ENCODE data around the gene IPMK.

Gene IPMK

DNA sequence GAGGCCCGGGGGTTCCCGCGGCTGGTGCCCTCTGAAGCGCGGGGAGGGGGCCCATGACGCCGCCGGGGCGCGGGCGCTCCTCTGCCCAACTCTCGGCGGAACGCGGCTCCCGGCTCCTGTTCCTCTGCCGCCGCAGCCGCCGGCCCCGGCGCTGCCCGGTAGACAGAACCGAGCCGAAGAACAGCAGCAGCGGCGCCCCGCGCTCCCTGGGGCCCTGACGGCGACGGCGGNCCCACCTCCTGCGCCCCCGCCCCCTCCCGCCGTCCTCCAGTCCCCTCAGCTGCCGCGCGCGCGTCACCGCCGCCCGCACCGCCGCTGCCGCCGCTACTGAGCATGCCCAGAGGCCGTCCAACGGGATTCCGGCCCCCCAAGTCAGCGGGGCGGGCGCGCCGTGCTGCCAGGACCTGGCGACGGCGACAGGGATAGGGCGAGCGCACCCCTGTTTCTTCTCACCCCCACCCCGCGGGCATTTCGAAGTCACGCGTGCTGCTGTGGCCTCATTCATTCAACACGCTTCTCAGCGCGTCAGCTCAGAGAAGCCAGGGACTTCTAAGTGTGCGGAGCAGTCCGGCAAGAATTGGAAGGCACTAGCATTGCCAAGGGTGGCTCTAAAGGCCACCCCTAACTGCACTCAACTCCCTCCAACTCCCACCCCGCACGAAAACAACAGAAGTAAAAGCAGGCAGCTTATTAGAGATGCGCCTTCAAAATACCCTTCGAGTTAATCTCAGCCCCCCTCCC is at the start of gene IPMK:
IPMK (minus strand) TSS at position 182 of the 741 bp plus-strand sequence. CDS start 283 bp downstream, outside the sequence.
- DNase-seq: peak; percentile 61

DNA sequence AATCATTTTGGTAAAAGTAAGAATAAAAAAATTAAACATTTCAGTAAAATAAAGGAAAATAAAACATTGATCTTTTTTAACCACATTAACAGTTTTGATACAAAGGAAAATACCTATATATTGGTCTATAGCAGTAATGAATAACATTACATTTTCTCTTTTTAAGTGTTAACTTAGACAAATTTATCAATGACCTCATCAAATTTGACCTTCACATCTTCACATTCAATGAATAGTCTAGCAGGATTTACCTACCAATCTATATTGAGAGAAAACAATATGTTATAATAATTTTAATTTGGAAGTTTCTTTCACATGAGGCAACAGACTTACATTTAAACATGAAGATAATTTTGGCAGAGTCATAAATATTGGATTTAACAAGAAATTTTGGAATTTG is 49.2 kb upstream of the IPMK start:
- DNase-seq: no peak

DNA sequence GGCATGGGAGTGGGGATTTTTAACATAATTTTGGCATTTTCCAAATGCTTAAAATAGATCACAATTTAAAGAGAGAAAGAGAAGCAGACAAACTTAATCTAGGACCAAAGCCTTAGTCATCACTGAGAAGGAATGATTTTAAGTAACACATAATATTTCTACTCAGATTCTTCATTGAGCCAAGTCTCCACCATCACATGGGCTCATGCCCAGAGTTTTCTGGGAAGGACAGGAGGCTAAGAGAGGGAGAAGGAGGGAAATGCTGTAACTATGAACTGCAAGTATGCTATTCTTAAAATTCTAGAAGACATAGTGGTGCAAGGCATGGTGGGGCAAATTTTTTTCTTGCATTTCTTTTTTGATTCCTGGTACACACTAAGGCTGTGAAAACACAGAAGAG is 43.3 kb upstream of the IPMK start:
- no peak for DNase-seq

DNA sequence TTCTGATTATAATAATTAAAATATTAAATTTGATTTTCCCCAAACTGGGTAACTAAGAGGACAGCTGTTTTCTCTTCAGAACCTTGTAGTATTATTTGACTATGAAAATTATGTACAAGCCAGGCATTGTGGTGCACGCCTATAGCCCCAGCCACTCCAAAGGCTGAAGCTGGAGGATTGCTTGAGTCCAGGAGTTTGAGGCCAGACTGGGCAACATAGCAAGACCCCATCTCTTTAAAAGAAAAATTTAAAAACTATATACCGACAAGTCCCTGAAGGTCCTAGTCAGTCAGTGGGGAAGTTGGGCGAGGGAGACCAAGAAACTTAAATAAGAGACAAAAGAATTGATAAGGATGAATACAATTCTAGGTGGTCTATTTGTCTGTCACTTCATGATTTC is 40.0 kb upstream of the IPMK start:
- no peak for DNase-seq

DNA sequence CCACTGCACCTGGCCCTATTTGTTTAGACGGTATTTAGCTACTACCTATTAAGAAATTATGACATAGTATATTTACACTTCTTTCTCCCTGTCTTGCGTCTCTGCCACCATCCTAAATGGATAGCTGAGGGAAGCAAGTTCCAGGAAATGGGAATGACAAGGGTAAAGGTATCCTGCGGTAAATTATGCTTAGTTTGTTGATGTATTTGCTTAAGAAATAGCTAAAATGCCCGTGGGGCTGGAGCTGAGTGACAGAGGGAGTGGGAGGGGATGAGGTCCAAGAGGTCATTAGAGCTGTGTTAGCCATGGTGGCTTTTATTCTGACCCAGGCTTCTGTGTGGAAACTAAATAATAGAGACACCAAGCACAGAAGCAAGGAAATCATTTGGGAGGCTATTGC is 38.1 kb upstream of the IPMK start:
- no peak for DNase-seq

DNA sequence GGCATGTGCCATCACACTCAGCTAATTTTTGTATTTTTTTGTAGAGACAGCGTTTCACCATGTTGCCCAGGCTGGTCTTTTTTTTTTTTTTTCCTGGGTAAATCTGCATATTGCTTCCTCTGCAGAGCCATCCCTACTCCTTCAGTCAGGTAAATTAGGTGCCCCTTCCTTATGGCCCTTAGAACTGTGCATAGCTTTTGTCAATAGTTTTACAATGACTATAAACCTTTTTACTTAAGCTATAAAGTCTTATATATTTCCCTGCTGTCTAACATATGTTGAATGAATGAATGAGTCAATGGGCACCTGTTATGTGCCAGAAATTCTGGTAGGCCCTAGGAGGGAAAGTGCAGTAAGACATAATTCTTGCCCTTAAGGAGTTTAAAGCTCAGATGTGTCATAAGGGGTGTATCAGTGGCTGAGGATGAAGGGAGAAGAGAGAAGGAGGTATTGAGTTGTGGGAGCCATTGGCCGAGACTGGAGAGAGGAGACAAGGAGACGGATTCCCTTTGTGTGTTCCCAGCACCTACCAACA is 36.5 kb upstream of the IPMK start:
- no peak for DNase-seq

DNA sequence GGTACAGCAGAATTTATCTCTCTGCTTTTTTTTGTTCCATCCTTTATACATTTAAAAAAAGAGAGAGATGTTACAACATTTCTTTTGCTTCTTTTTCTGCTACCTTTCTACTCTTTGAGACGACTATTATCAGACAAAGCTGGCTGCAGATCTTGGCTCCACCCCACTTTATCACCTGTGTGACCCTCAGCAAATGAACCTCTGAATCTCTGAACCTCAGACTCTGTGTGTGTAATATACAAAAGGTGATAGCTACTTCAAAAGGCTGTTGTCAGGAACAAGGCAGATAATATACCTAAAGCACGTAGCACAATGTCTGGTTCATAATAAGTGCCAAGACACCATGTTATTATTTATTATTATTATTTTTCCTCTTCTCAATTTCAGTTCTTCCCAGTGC is 34.6 kb upstream of the IPMK start:
- DNase-seq: no peak

DNA sequence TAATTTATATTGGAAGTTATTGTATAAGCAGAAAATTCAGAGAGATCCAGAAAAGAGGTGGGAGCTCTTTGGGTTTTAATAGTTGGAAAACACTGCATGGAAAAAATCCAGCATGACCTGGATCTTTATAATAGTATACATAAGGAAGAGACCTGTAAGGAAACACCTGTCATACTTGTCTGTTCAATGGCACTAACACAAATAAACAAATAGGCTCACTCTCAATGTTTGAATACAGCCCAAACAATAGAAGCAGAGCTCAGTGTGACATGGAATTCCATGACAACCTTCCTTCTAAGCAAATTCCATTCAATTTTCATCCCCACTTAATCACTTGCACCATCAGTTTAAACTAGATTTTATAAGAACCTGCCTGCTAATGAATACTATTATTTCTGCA is 33.0 kb upstream of the IPMK start:
- peak; percentile 37 for DNase-seq

DNA sequence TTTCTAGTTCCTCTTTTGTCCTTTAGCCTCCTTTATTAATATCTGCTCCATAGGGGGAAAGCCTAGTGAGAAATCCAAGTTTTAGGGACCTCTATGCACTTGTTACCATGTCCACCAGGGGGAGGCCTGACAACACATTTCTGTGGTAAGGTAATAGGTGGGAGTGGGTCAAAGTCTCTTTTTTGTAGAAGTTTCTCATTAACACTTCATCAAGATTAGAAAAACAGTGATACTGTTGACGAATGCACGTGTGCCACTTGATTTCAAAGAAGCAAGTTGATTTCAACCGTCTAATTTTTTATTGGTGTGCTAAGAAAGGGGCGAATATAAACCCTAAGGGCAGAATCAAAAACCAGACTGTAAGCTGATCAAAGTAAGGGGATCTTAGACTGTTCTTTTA is 31.9 kb upstream of the IPMK start:
- DNase-seq: peak; percentile 28

DNA sequence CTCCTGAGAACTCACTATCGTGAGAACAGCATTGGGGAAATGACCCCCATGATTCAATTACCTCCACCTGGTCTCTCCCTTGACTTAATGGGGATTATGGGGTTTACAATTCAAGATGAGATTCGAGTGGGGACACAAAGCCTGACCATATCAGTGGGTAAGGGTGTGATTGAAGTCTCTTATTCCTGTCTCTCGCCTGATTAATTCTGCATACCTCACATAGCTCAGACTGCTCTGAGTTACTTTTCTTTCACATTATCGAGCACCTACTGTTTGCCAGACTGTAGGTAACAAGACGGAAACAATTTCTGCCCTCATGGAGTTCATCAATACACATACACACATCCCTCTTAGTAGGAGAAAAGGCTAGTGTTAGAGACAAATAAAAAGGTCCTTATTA is 26.3 kb upstream of the IPMK start:
- no peak for DNase-seq

DNA sequence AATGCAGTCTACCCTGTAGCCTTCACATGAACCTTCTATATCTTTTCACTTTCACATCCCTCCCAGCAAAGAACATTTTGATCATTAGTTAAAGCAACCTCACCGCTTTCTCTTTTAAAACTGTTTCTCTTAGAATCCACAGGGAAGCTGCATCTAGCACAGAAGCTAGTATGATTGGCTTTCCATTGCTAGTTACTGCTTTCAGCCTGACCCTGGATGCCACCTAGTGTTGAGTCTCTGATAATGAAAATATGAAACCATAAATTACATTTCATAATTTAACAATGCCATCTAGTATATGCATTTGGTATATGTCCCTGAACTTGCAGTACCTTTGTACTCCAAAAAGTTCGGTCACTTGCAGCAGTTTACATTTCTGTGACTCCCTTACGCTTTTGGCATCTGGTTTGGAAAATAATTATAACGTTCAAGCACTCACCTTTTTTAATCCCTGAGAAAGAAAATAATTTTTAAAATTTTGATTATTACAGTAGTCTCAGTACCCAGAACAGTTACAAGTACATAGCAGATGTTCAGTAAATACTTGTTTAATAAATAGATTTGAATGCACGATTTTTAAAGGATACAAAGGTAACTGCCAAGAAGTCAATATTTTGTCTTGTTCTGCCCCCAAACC is 24.0 kb upstream of the IPMK start:
- no peak for DNase-seq

DNA sequence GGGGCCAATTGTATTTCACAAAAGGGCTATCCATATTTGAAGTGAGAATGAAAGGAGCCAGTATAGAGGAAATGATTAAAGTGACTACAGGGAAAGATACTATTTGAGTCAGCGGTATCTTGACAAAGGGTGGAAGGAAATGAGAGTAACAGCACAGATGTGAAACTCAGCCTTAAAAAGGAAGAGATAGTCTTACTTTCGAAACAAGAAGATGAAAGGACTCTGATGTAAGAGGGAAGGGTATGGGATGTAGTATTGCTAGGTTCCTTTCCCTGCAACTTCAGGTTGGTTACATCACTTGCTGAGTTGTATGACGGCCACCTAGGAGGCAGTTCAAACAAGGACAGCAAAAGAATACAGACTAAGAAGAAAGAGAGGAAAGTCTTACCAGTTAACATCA is 14.9 kb upstream of the IPMK start:
- DNase-seq: no peak

DNA sequence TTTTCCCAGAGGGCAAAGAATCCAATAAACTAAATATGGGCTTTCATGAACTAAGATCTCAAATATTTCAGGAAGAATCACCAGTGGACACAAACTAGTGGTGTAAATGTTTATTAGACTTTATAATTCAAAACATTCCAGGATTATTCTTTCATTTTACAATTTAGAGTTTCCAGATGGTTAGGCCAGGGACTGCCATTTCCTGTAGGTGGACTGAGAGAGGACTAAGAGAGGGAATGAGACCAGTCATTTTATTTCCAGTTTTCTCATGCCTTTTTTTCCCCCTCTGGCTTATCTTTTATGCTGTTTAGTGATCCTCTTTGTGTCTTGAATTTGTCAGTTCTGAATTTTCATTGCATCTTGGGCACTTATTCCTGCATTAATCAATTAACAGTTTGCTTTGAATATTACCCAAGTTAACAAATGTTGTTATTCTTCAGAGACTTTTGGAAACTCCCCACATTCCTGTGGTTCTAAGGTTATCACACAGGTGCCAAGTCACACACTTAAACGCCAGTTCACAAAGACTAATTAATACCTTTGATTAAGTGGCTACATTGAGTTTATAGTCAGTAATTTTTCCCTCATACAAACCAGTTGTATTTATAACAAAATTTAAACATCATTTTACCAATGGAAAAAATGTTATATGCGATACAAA is 13.5 kb upstream of the IPMK start:
- DNase-seq: no peak

DNA sequence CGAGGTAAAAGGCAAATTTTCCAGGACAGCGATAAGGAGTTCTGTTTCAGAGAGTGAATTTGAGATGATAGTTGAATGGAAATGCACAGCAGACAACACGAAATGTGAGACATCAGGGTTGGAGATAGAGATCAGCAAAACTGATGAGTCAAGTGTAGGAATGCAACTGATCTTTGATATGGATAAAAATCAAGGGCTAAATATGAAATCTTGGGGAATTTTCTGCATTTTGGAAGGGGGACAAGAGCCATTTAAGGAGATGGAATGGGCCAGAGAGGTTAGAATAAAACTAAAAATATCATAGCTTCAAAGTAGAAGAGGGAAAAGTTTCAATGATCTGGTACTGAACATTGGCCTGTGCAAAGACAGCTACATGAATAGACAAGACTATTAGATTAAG is 12.8 kb upstream of the IPMK start:
- DNase-seq: no peak

DNA sequence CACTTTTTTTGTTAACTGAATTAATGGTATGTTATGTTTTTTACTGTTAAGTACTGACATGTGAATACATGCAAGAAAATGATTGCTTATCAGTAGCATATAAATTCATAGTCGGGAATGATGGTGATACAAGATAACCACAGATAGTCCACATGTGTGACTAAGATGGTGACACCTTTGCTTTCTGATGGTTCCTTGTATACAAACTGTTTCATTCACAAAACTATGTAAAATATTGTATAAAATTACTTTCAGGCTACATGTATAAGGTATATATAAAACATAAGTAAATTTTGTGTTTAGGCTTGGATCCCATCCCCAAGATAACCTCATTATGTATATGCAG is 11.2 kb upstream of the IPMK start:
- DNase-seq: no peak

DNA sequence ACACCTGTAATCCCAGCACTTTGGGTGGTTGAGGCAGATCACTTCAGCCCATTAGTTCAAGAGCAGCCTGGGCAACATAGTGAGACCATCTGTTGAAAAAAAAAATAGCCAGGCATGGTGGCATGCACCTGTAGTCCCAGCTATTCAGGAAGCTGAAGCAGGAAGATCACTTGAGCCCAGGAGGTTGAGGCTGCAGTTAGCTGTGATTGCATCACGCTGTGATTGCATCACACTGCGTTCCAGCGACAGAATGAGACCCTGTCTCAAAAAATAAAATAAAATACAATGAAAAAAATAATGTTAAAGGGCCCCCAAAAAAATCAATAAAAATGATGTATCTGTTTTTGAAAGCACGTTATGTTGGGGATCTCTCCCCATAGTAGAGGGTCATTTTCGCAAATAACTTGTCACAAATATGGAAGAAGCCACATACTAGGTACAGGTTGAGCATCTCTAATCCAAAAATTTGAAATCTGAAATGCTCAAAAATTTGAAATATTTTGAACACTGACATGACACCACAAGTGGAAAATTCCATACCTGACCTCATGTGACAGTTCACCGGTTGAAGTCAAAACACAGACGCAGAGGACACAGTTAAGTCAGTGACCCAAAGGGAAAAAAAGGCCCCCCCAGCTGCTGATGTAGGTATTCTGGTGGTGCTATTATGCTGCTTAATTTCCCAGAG is 10.7 kb upstream of the IPMK start:
- no peak for DNase-seq

DNA sequence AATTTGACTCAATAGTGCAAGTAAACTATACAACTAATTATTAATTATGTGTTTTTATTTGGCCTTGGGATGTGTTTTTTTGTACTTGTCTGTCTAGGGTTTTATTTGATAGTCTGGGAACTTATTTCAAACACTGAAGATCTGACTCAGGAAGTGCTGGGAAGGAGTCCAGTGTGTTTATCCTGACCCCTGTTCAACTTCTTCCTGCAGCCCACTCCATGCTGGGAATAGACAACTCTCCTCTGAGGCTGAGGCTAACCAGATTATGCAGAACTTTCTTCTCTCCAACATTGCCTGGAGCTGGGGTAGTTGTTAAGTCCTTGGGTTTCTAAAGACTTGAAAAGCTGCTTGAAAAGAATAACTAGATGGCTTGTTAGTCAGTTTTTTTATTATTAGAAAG is 8.2 kb upstream of the IPMK start:
- DNase-seq: no peak

DNA sequence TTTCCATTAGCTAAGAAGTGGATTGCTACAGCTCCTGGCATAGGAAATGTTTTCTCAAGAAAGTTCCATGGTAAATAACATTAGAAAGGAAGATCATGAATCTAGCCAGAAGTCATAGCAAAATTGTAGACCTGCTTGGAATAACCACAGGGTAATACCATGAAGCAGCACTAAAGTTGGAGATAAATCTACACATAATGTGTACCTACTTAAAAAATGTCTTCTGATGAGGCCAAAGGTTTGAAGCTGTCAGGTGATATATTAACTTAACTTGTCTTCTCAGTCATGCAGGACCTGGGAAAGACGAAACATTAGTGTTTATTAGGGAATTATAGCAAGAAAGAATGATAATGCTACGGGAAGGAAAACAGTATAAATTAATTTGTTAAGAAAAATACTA is 7.6 kb upstream of the IPMK start:
- DNase-seq: no peak

DNA sequence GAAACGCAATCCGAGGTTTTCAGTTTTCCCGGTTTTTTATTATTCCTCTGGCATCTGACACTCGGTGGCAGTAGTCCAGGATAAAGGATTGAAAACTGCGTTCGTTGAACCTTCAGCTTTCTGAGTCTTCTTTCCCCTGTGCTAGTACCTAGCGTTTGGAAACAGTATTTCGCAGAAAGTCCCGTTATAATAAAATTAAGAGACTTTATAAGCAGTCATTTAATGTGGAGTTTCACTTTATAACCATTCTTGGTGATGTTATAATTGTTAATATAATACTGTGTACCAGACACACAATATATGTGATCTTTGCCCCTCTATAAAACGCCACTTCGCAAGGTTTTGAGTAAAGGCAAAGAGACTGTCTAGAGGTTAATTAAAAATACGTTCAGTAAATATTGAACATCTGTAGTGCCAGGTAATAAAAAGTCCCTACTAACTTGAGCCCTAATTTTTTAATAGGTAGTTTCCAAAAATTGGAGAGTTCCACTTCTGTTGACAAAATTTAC is 2.1 kb upstream of the IPMK start:
- no peak for DNase-seq

DNA sequence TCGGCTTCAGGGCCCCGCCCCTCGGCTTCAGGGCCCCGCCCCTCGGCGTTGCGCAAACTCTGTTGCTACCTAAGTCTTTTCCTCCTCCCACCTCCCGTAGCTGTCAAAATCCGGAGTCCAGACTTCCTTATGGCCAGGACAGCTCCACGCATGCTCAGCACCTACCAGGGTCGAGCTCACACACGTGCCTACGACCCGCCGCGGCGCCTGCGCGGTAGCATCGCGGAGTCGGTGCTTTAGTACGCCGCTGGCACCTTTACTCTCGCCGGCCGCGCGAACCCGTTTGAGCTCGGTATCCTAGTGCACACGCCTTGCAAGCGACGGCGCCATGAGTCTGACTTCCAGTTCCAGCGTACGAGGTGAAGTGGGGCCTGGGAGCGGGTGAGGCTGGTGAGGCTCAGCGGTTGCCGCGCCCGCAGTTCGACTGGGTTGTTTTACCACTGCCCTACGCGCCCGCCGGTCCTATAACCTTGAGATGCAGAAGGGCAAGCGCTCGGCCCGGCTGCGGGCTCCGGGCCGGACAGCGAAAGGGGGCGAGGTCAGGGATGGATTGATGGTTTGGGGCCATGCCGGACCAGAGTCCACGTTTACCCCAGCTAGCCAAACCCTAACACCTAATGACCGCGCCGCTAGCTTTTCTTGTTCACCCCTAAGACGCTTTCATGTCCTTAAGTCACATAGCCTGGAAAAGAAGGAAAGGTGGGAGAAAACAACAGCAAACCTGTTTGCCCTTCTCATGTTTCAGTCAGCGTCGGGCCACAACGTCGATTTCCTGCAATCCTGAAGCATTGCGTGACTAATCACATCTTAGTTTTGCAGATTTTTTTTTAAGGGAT is 1.5 kb upstream of the IPMK start, which contains the start of gene CISD1:
CISD1 (plus strand) TSS at position 217 of the 836 bp plus-strand sequence; CDS start at position 329, 112 bp downstream.
- DNase-seq: peak; percentile 87

DNA sequence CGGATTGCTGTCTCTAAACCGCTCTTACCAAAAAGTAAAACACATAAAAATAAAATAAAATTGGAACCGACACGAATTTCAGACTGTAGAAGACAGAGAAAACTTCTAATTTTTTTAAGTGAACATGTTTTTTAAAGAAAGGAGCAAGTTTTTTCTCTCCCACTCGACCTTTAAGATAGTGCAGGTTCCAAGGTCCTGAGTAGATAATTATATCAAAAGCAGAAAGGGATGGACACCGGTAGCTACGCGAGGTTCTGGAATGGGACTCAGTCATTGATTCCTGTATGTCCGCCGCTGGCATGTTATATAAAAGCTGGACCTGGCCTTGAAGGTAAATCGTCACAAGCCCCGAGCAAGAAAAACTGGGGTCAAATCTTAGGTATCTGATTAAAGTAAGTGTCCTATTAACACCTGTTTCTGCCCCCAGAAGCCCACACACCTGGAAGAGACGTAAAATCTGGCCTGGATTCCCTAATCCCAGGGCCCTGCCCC is 806 bp upstream of the IPMK start:
- DNase-seq: no peak

Data from NCI-H748 treated with DMSO at 0.1 percent for 48 hours (cell line).